A549 (cell line): Measurements from ENCODE around the gene SHC3.

ENCODE experiments used
- EP300 ChIP-seq, 2 experiments: fragments of >200 bp; sonication (Bioruptor Twin); formaldehyde crosslinking; IDR thresholded peaks; 2 replicates in 1 of 2; 3 replicates in 1 of 2; pipeline ENCODE4 v1.6.1; 2016 to 2017
- MAFK ChIP-seq: fragments of 450-650 bp; IDR thresholded peaks from 2 replicates; pipeline ENCODE4 v1.6.1; 2014; ENCODE audit not compliant: partially characterized antibody
- POLR2A ChIP-seq: IDR thresholded peaks from 2 replicates; pipeline ENCODE4 v1.6.1; 2012; ENCODE audit warnings: mild to moderate bottlenecking, low read length
- RCOR1 ChIP-seq: fragments of 150-350 bp; IDR thresholded peaks from 2 replicates; pipeline ENCODE4 v1.6.1; 2014; ENCODE audit warnings: antibody characterized with exemption, low read length, low read depth
- SMC3 ChIP-seq: fragments of >200 bp; sonication (Bioruptor Twin); formaldehyde crosslinking; IDR thresholded peaks from 3 replicates; pipeline ENCODE4 v1.6.1; 2018; ENCODE audit warnings: inconsistent platforms
- TF ChIP-seq, protein P1 (sequence below): fragments of >200 bp; sonication (Bioruptor Twin); formaldehyde crosslinking; IDR thresholded peaks from 3 replicates; pipeline ENCODE4 v1.5.1; 2016
- TF ChIP-seq, protein P2 (sequence below): fragments of 200-600 bp; sonication (generic); IDR thresholded peaks from 2 replicates; pipeline ENCODE4 v1.6.1; 2016; ENCODE audit warnings: antibody characterized with exemption, mild to moderate bottlenecking, moderate library complexity
- TF ChIP-seq, protein P3 (sequence below): IDR thresholded peaks from 2 replicates; pipeline ENCODE4 v1.6.1; 2012

DNA sequence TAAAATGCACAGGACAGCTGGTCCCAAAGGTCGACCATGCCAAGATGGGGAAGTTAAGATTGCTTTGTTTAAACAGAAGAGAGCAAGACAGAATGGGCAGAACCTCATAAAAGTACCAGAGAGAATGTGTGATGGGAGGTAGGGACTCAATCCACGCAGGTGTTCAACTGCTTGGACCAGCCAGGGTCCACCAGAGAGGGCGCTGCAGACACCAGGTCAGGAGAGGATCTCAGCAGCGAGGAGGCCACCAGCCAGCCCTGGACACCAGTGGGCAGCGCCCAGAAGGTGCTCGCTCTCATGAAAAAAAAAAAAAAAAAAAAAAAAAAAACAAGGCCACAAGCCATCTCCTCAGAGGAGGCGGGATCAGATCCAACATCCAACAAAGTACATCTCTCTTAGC lies 81.8 kb downstream of the SHC3 start:
- TF ChIP-seq EP300 (IDR thresholded peaks at IDR 0.05) (no peak), MAFK (no peak), SMC3 (no peak), POLR2A (no peak), RCOR1 (no peak)
- TF ChIP-seq, protein P1, sequence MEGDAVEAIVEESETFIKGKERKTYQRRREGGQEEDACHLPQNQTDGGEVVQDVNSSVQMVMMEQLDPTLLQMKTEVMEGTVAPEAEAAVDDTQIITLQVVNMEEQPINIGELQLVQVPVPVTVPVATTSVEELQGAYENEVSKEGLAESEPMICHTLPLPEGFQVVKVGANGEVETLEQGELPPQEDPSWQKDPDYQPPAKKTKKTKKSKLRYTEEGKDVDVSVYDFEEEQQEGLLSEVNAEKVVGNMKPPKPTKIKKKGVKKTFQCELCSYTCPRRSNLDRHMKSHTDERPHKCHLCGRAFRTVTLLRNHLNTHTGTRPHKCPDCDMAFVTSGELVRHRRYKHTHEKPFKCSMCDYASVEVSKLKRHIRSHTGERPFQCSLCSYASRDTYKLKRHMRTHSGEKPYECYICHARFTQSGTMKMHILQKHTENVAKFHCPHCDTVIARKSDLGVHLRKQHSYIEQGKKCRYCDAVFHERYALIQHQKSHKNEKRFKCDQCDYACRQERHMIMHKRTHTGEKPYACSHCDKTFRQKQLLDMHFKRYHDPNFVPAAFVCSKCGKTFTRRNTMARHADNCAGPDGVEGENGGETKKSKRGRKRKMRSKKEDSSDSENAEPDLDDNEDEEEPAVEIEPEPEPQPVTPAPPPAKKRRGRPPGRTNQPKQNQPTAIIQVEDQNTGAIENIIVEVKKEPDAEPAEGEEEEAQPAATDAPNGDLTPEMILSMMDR = no peak
- TF ChIP-seq, protein P2, sequence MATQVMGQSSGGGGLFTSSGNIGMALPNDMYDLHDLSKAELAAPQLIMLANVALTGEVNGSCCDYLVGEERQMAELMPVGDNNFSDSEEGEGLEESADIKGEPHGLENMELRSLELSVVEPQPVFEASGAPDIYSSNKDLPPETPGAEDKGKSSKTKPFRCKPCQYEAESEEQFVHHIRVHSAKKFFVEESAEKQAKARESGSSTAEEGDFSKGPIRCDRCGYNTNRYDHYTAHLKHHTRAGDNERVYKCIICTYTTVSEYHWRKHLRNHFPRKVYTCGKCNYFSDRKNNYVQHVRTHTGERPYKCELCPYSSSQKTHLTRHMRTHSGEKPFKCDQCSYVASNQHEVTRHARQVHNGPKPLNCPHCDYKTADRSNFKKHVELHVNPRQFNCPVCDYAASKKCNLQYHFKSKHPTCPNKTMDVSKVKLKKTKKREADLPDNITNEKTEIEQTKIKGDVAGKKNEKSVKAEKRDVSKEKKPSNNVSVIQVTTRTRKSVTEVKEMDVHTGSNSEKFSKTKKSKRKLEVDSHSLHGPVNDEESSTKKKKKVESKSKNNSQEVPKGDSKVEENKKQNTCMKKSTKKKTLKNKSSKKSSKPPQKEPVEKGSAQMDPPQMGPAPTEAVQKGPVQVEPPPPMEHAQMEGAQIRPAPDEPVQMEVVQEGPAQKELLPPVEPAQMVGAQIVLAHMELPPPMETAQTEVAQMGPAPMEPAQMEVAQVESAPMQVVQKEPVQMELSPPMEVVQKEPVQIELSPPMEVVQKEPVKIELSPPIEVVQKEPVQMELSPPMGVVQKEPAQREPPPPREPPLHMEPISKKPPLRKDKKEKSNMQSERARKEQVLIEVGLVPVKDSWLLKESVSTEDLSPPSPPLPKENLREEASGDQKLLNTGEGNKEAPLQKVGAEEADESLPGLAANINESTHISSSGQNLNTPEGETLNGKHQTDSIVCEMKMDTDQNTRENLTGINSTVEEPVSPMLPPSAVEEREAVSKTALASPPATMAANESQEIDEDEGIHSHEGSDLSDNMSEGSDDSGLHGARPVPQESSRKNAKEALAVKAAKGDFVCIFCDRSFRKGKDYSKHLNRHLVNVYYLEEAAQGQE = no peak
- TF ChIP-seq, protein P3, sequence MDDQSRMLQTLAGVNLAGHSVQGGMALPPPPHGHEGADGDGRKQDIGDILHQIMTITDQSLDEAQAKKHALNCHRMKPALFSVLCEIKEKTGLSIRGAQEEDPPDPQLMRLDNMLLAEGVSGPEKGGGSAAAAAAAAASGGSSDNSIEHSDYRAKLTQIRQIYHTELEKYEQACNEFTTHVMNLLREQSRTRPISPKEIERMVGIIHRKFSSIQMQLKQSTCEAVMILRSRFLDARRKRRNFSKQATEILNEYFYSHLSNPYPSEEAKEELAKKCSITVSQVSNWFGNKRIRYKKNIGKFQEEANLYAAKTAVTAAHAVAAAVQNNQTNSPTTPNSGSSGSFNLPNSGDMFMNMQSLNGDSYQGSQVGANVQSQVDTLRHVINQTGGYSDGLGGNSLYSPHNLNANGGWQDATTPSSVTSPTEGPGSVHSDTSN = no peak
